NCI-H146 (cell line): ENCODE measurements around the gene DMXL1.
"Not testable (repeated sequence)": the region's sequence is repeated elsewhere in the genome, so short reads cannot be mapped to it uniquely, and the experiment has no call there.

Experiments
- DNase-seq: peaks from one replicate; lab custom pipeline; 2025; lab: John Stamatoyannopoulos, UW

The DMXL1 gene

GRCh38 chr5:119070578-119070827, 384 bp upstream of the DMXL1 start:
- DNase-seq: peak; percentile 91

- DNase-seq: no peak
These were observed 691 bp downstream of the DMXL1 start for GRCh38 chr5:119071561-119071995.

- no peak for DNase-seq
These were observed 1.6 kb downstream of the DMXL1 start for GRCh38 chr5:119072496-119072895.

GRCh38 chr5:119073746-119074337, 3.0 kb downstream of the DMXL1 start:
- not testable (repeated sequence) for DNase-seq

GRCh38 chr5:119074419-119074818, 3.5 kb downstream of the DMXL1 start:
- no peak for DNase-seq

- not testable (repeated sequence) for DNase-seq
These were observed 4.4 kb downstream of the DMXL1 start for GRCh38 chr5:119075269-119075668.

- no peak for DNase-seq
These were observed 5.2 kb downstream of the DMXL1 start for GRCh38 chr5:119076080-119076479.

GRCh38 chr5:119077444-119077843, 6.6 kb downstream of the DMXL1 start:
- DNase-seq: peak; percentile 32

- DNase-seq: no peak
These were observed 7.4 kb downstream of the DMXL1 start for GRCh38 chr5:119078071-119078846.

GRCh38 chr5:119078861-119079260, 8.0 kb downstream of the DMXL1 start:
- DNase-seq: no peak

- no peak for DNase-seq
These were observed 8.5 kb downstream of the DMXL1 start for GRCh38 chr5:119079318-119079921.

GRCh38 chr5:119080936-119081335, 10.0 kb downstream of the DMXL1 start:
- no peak for DNase-seq

- DNase-seq: no peak
These were observed 11.8 kb downstream of the DMXL1 start for GRCh38 chr5:119082691-119083090.

- no peak for DNase-seq
These were observed 12.8 kb downstream of the DMXL1 start for GRCh38 chr5:119083679-119084078.

- no peak for DNase-seq
These were observed 17.6 kb downstream of the DMXL1 start for GRCh38 chr5:119088438-119088837.

GRCh38 chr5:119095611-119096010, 24.7 kb downstream of the DMXL1 start:
- no peak for DNase-seq

- no peak for DNase-seq
These were observed 35.1 kb downstream of the DMXL1 start for GRCh38 chr5:119105971-119106370.

- no peak for DNase-seq
These were observed 41.3 kb downstream of the DMXL1 start for GRCh38 chr5:119112151-119112550.

GRCh38 chr5:119117237-119117636, 46.4 kb downstream of the DMXL1 start:
- DNase-seq: no peak

- no peak for DNase-seq
These were observed 47.1 kb downstream of the DMXL1 start for GRCh38 chr5:119118000-119118399.

- no peak for DNase-seq
These were observed 50.0 kb downstream of the DMXL1 start for GRCh38 chr5:119120893-119121292.

GRCh38 chr5:119122474-119122873, 51.6 kb downstream of the DMXL1 start:
- not testable (repeated sequence) for DNase-seq

- no peak for DNase-seq
These were observed 52.4 kb downstream of the DMXL1 start for GRCh38 chr5:119123280-119123679.

- no peak for DNase-seq
These were observed 58.9 kb downstream of the DMXL1 start for GRCh38 chr5:119129770-119130169.
